ENCODE measurements around the gene GPR142. TPM values are rescaled to one million over a fixed set of nuclear protein-coding genes. Genes with fewer than 3 reads are reported as not detected.

The GPR142 gene
- total and polyA plus RNA-seq, 11 donors, result not detected

DNA sequence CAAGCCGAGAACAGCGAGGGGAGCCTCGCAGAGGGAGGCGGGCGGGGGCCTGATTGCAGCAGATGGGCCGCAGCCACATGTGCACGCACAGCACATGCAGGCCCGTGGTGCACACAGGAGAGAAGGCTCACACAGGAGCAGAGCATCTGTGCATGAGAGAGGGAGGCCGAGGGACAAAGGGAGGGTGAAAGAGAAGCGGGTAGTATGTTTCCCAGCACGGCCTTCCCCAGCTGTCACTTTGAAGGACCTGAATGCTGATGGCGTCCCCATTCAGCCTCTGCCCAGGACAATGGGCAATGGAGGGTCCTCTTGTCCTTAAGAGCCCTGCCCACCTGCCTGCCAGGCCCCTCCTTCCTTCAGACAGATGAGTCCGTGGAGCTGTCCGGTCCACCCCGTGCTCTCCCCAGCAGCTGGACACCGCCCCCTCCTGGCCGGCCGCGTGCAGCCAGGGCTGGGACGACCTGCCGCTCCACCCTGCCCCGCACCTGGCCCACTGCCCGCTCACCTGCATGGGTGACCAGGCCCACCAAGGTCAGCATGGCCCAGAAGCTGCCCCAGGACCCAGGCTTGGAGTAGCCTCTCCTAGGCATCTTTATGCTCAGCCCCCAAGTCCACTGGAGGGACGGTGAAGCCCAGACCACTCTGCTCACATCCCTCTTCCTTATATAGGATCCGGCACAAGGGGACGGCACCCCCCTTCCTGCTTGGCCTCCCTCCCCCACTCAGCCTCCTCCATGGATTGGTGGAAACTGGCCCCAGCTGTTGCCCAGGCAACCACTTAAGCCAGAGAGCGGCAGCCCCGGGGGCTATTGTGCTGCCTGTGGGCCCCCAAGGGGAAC, 5.9 kb upstream of the GPR142 start, which contains the start of gene BTBD17:
Gene BTBD17, minus strand, starts transcription at position 639 of the 839 bp plus-strand sequence. Its CDS starts 49 bp downstream, at position 590.
- peak; percentile 54 to 81 (median 61) for DNase-seq

DNA sequence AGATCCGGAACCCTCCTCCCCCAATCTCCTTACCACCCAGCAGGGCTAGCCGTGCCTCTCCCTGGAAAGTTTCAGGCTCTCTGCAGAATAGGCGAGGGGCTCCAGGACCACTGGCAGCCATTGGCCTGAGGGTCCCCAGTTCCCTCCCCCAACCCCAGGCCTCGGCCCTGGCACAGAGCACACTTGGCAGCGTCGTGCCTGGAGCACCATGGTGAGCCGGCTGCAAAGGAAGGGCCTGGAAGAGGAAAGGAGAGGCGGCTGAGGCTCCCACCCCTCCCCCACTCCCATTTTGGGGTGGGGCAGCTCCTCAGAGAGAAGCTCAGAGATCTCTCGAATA, 5.3 kb upstream of the GPR142 start:
- ATAC-seq, result no peak
- peaks cover 12 to 57% (median 49%) of the 10 kb centered on the region in 9 donors for H3K27me3 ChIP-seq
- intact Hi-C loops (cut with DNase I), result loop anchor here in 8 of 10 donors (5.0 to 10.0 kb wide), 8 partner anchors 55 to 243 kb away; partner anchors contain the start of genes TTYH2 (in 3 of the 8) and RPL38 (in 1 of the 8)

More for the DNA sequence above, 5.9 kb upstream of the GPR142 start, which contains the start of gene BTBD17:
- WGBS, 4 donors, result 20 to 35% (median 28%) methylated on average over 18 to 28 of the region's 28 CpGs
- TF ChIP-seq, protein P1, sequence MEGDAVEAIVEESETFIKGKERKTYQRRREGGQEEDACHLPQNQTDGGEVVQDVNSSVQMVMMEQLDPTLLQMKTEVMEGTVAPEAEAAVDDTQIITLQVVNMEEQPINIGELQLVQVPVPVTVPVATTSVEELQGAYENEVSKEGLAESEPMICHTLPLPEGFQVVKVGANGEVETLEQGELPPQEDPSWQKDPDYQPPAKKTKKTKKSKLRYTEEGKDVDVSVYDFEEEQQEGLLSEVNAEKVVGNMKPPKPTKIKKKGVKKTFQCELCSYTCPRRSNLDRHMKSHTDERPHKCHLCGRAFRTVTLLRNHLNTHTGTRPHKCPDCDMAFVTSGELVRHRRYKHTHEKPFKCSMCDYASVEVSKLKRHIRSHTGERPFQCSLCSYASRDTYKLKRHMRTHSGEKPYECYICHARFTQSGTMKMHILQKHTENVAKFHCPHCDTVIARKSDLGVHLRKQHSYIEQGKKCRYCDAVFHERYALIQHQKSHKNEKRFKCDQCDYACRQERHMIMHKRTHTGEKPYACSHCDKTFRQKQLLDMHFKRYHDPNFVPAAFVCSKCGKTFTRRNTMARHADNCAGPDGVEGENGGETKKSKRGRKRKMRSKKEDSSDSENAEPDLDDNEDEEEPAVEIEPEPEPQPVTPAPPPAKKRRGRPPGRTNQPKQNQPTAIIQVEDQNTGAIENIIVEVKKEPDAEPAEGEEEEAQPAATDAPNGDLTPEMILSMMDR (IDR thresholded peaks at IDR 0.05), result peak; percentile 63 to 84 (median 76)
- no peak for TF ChIP-seq POLR2A (IDR thresholded peaks at IDR 0.05)
- intact Hi-C loops (cut with DNase I), result loop anchor here (1.0 to 10.0 kb wide), 13 partner anchors 54 to 243 kb away; partner anchors contain the start of genes TTYH2 (in 3 of the 10) and RPL38 (in 2 of the 10)
- peaks cover 0 to 24% (median 7%) of the 10 kb centered on the region in 12 donors for H3K4me1 ChIP-seq
- H3K4me3 ChIP-seq, result no peak within 1 kb of the TSS
- no peaks in the 10 kb centered on the region for H3K36me3 ChIP-seq
- H3K9me3 ChIP-seq, result no peaks in the 10 kb centered on the region
- peak; percentile 79 to 91 (median 82) for ATAC-seq
- no peak within 1 kb of the TSS for H3K27ac ChIP-seq
- peaks cover 18 to 61% (median 52%) of the 10 kb centered on the region in 9 donors for H3K27me3 ChIP-seq

DNA sequence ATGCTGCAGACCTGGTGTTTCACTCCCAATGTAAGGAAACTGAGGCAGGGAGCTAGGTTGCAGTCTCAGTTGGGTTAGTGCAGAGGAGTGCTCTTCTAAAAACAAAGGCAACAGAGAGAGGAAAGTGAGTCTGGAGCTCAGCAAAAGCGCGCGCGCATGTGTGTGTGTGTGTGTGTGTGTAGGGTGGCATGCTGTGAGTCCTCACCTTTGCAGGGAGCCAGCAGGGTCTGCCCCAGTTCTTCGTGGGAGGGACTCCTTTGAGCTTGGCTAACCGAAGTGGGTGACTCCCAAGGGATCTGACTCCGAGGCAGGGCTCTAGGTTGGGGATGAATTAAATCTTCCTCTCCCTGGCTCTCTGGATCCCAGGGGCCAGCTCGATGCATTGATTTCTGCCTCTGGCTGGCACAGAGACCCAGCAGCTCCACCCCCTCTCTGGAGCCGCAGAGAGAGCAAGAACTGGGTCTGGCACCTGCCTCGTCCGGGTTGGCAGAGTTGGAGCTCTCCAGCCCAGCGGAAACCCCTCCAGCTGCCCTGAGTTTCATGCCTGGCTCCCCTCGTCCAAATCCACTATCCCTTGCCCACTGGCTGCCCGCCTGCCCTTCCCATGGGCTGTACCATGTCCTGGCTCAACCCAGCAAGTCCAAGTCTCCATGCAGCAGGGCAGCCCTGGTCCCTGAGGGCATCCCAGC, 4.4 kb upstream of the GPR142 start:
- WGBS, 4 donors, result 52 to 63% (median 58%) methylated on average over 11 to 14 of the region's 14 CpGs

More for the DNA sequence above, 5.3 kb upstream of the GPR142 start:
- 11 to 18% (median 12%) methylated on average over 1 to 9 of the region's 9 CpGs for WGBS, 4 donors
- Histone ChIP-seq H3K27ac (no peak overlapping the region), H3K4me3 (no peak overlapping the region), H3K9me3 (no peaks in the 10 kb centered on the region), H3K4me1 (peaks cover 0 to 18% (median 5%) of the 10 kb centered on the region in 12 donors), H3K36me3 (no peaks in the 10 kb centered on the region)
- TF ChIP-seq POLR2A (IDR thresholded peaks at IDR 0.05), result no peak
- TF ChIP-seq, protein P1 (IDR thresholded peaks at IDR 0.05), result no peak
- no peak for DNase-seq

More for the DNA sequence above, 4.4 kb upstream of the GPR142 start:
- TF ChIP-seq, protein P1 (IDR thresholded peaks at IDR 0.05), result no peak
- no peak for TF ChIP-seq POLR2A (IDR thresholded peaks at IDR 0.05)
- intact Hi-C loops (cut with DNase I), result loop anchor here in 8 of 10 donors (5.0 to 10.0 kb wide), 8 partner anchors 56 to 242 kb away; partner anchors contain the start of genes TTYH2 (in 3 of the 8) and RPL38 (in 1 of the 8)
- no peak for ATAC-seq
- Histone ChIP-seq H3K27me3 (peaks cover 5 to 47% (median 40%) of the 10 kb centered on the region in 9 donors), H3K9me3 (no peaks in the 10 kb centered on the region), H3K36me3 (no peaks in the 10 kb centered on the region), H3K4me3 (no peak overlapping the region), H3K27ac (no peak overlapping the region), H3K4me1 (peaks cover 0 to 11% (median 0%) of the 10 kb centered on the region in 12 donors)
- no peak for DNase-seq

Measured in heart left ventricle (tissue), 16 donors.